AG04449 (cell line): Measurements from ENCODE around the gene ZBTB32.

ENCODE experiments used
- CTCF ChIA-PET: fragments of 350-600 bp; formaldehyde crosslinking; extraction: SDS; loops from one replicate; lab custom pipeline; 2021; ENCODE audit warnings: antibody characterized with exemption; lab: Yijun Ruan, JAX
- POLR2A ChIA-PET: fragments of 400-600, 350-600 bp; formaldehyde crosslinking; extraction: SDS; loops from one replicate; lab custom pipeline; 2020; ENCODE audit warnings: antibody characterized with exemption, inconsistent platforms; lab: Yijun Ruan, JAX
- DNase-seq: peaks from one replicate; pipeline ENCODE4 v3.0.0-alpha.2; 2010; ENCODE audit warnings: low read depth, low spot score
- H3K4me3 ChIP-seq: 2 replicates; pipeline ENCODE4 v1.5.1; 2011; ENCODE audit warnings: low read depth, mild to moderate bottlenecking, control low read depth, low read length
- TF ChIP-seq, protein P1 (sequence below): IDR thresholded peaks from one replicate; pipeline ENCODE4 v1.5.1; 2011; ENCODE audit warnings: mild to moderate bottlenecking, moderate library complexity, low read length, control low read depth, inconsistent platforms; ENCODE audit not compliant: insufficient read depth; ENCODE audit errors: missing control alignments

The ZBTB32 gene

DNA sequence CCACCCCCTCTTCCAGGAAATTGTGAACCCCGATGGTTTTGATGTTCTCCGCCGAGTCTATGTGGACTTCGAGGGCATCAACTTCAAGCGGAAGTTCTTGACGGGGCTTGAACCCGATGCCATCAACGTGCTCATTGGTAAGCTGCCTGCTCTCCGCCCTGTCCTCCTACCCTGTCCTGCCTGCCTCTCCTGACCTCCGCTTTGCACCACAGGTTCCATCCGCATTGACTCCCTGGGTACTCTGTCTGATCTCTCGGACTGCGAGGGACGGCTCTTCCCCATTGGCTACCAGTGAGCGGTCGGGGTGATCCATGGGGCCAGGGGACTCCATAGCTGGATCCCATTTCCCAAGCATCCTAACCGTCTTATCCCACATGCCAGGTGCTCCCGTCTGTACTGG is 26.0 kb downstream of the ZBTB32 start:
- TF ChIP-seq, protein P1, sequence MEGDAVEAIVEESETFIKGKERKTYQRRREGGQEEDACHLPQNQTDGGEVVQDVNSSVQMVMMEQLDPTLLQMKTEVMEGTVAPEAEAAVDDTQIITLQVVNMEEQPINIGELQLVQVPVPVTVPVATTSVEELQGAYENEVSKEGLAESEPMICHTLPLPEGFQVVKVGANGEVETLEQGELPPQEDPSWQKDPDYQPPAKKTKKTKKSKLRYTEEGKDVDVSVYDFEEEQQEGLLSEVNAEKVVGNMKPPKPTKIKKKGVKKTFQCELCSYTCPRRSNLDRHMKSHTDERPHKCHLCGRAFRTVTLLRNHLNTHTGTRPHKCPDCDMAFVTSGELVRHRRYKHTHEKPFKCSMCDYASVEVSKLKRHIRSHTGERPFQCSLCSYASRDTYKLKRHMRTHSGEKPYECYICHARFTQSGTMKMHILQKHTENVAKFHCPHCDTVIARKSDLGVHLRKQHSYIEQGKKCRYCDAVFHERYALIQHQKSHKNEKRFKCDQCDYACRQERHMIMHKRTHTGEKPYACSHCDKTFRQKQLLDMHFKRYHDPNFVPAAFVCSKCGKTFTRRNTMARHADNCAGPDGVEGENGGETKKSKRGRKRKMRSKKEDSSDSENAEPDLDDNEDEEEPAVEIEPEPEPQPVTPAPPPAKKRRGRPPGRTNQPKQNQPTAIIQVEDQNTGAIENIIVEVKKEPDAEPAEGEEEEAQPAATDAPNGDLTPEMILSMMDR = no peak
- no peak overlapping the region for H3K4me3 ChIP-seq
- DNase-seq = no peak
- CTCF ChIA-PET = no interaction called here
- POLR2A ChIA-PET = interaction anchor here (0.6 to 1.5 kb wide), 3 partner anchors 10 to 15 kb away, joined by 3 read pairs; partner anchors contain the start of gene PSENEN

DNA sequence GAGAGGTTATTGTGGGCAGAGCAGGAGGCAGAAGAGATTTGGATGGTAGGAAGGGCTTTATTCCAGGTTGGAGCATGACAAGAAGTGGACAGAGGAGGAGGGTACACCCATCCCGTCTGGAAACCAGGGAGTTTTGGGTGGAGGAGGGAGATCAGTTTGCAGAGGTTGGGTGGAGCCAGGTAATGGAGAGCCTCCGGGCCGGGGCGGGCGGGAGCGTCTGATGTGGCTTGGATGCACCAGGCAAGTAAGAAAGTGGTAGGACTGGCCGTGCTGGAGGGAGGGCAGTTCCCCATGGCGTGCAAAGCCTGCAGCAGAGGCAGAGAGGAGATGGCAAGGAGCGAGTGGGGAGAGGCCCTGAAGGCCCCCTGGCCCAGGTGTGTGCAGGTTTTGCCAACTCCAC is 27.0 kb downstream of the ZBTB32 start:
- no peak overlapping the region for H3K4me3 ChIP-seq
- TF ChIP-seq, protein P1 = no peak
- POLR2A ChIA-PET = interaction anchor here (0.6 to 1.5 kb wide), 2 partner anchors 14 to 85 kb away, joined by 3 read pairs; partner anchors contain the start of gene PSENEN
- no peak for DNase-seq
- CTCF ChIA-PET = no interaction called here

DNA sequence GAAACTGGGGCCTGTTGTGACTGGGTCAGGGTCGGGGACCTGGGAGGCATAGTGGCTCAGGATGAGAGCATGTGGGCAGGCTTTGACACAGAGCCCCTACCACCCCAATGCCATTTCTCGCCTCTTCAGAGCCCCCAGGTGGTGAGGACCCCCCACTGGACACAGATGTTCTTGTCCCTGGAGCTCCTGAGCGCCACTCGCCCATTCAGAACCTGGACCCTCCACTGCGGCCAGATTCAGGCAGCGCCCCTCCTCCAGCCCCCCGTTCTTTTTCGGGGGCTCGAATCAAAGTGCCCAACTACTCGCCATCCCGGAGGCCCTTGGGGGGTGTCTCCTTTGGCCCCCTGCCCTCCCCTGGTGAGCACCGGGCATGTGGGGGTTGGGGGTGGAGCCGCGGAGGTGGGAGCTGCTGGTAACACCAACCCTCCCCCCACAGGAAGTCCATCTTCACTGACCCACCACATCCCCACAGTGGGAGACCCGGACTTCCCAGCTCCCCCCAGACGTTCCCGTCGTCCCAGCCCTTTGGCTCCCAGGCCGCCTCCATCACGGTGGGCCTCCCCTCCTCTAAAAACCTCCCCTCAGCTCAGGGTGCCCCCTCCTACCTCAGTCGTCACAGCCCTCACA is 27.5 kb downstream of the ZBTB32 start:
- POLR2A ChIA-PET = interaction anchor here (1.5 kb wide), 1 partner anchor 14 kb away, joined by 3 read pairs; the partner anchor contains the start of gene PSENEN
- H3K4me3 ChIP-seq = no peak overlapping the region
- CTCF ChIA-PET = interaction anchor here (1.0 kb wide), 1 partner anchor 12 kb away, joined by 3 read pairs; no protein-coding TSS in a partner anchor
- no peak for DNase-seq
- TF ChIP-seq, protein P1 = no peak

DNA sequence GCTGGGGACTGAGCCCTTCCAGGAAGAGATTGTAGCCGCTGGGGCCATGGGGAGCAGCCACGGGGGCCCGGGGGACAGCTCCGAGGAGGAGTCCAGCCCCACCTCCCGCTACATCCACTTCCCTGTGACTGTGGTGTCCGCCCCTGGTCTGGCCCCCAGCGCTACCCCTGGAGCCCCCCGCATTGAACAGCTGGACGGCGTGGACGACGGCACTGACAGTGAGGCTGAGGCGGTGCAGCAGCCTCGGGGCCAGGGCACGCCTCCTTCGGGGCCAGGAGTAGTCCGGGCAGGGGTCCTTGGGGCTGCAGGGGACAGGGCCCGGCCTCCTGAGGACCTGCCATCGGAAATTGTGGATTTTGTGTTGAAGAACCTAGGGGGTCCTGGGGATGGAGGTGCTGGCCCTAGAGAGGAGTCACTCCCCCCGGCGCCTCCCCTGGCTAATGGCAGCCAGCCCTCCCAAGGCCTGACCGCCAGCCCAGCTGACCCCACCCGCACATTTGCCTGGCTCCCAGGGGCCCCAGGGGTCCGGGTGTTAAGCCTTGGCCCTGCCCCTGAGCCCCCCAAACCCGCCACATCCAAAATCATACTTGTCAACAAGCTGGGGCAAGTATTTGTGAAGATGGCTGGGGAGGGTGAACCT is 28.3 kb downstream of the ZBTB32 start:
- TF ChIP-seq, protein P1 = no peak
- no peak overlapping the region for H3K4me3 ChIP-seq
- no peak for DNase-seq
- ChIA-PET POLR2A (no interaction called here), CTCF (interaction anchor here (1.0 kb wide), 1 partner anchor 13 kb away, joined by 3 read pairs; no protein-coding TSS in a partner anchor)

DNA sequence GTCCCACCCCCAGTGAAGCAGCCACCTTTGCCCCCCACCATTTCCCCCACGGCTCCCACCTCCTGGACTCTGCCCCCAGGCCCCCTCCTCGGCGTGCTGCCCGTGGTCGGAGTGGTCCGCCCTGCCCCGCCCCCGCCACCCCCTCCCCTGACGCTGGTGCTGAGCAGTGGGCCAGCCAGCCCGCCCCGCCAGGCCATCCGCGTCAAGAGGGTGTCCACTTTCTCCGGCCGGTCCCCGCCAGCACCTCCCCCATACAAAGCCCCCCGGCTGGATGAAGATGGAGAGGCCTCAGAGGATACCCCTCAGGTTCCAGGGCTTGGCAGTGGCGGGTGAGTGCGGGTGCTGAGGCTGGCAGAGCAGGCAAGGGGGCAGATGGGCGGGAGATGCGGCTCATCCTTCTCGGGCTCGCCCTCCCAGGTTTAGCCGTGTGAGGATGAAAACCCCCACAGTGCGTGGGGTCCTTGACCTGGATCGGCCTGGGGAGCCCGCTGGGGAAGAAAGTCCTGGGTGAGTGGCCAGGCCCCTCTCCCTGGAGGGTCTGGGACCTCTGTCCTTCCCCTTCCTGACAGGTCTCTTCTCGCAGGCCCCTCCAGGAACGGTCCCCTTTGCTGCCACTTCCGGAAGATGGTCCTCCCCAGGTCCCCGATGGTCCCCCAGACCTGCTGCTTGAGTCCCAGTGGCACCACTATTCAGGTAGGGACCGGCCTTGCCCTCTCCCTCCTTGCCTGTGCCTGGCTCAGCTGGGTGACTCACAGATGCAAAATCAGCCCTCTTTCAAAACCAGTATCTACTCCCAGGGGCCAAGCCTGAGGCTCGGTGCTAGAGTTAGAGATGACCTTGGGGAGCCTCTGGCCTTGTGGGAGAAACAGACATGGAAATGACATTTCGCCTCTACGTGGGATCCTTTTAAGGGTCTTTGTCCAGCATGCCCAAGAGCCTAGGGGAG is 29.1 kb downstream of the ZBTB32 start:
- DNase-seq = no peak
- CTCF ChIA-PET = no interaction called here
- POLR2A ChIA-PET = no interaction called here
- TF ChIP-seq, protein P1 = no peak
- H3K4me3 ChIP-seq = no peak overlapping the region
